NCI-H146 treated with DMSO at 0.1 percent for 48 hours (cell line): ENCODE results near the gene ITPA.

ENCODE experiments used
- DNase-seq: peaks from one replicate; lab custom pipeline; 2025; ENCODE audit not compliant: unreplicated experiment; lab: John Stamatoyannopoulos, UW

ITPA gene

GRCh38 chr20:3227506-3227905, 18.2 kb downstream of the ITPA start:
- no peak for DNase-seq

GRCh38 chr20:3227936-3228749, 18.8 kb downstream of the ITPA start:
- DNase-seq = no peak

GRCh38 chr20:3228750-3229032, 19.4 kb downstream of the ITPA start:
- DNase-seq = no peak

GRCh38 chr20:3229158-3229557, 19.9 kb downstream of the ITPA start:
- no peak for DNase-seq

GRCh38 chr20:3229798-3230197, 20.5 kb downstream of the ITPA start:
- DNase-seq = no peak

GRCh38 chr20:3231116-3231515, 21.8 kb downstream of the ITPA start:
- DNase-seq = no peak

GRCh38 chr20:3231889-3232588, 22.7 kb downstream of the ITPA start:
- DNase-seq = no peak

GRCh38 chr20:3233131-3233990, 24.1 kb downstream of the ITPA start:
- no peak for DNase-seq

- no peak for DNase-seq
These were observed 24.7 kb downstream of the ITPA start for GRCh38 chr20:3233991-3234498.

- no peak for DNase-seq
These were observed 26.5 kb downstream of the ITPA start for GRCh38 chr20:3235666-3236324.

GRCh38 chr20:3237011-3237957, 28.0 kb downstream of the ITPA start:
- no peak for DNase-seq

- no peak for DNase-seq
These were observed 28.8 kb downstream of the ITPA start for GRCh38 chr20:3237958-3238615.

GRCh38 chr20:3238616-3239025, 29.3 kb downstream of the ITPA start:
- DNase-seq = no peak

GRCh38 chr20:3239026-3239866, 29.9 kb downstream of the ITPA start, which contains the start of gene SLC4A11:
Gene SLC4A11, minus strand, starts transcription at chr20:3239190. Its CDS starts 53 bp downstream, at chr20:3239137.
- peak; percentile 62 for DNase-seq

GRCh38 chr20:3239867-3240775, 30.8 kb downstream of the ITPA start:
- no peak for DNase-seq

GRCh38 chr20:3240776-3241363, 31.6 kb downstream of the ITPA start:
- no peak for DNase-seq

- DNase-seq = no peak
These were observed 32.9 kb downstream of the ITPA start for GRCh38 chr20:3242172-3242692.
